ENCODE measurements around the gene SLC30A1. TPM values are rescaled to one million over a fixed set of nuclear protein-coding genes. Genes with fewer than 3 reads are reported as not detected.

SLC30A1 gene
- total RNA-seq, 1 experiment from 2014 or later = 9.7 TPM

GRCh38 chr1:211581526-211581925, 2.6 kb upstream of the SLC30A1 start:
- Histone ChIP-seq H3K27ac (ENCODE audit: low read depth, low read length) (no peak overlapping the region), H3K9me3 (ENCODE audit: control insufficient read depth in 1 of 2, insufficient read depth in 1 of 2, low read depth in 1 of 2, low read length in 2 of 2) (no peaks in the 10 kb centered on the region), H4K20me1 (ENCODE audit: insufficient read depth) (no peaks in the 10 kb centered on the region), H3K9ac (ENCODE audit: low read length) (no peak overlapping the region), H3K4me3 (replicated peaks in 1 of 2; ENCODE audit: low read depth in 1 of 2, low read length in 2 of 2) (no peak overlapping the region), H3K79me2 (ENCODE audit: insufficient read depth, low read length) (peaks cover 8% of the 10 kb centered on the region), H3K4me1 (ENCODE audit: control insufficient read depth in 1 of 2, insufficient read depth in 2 of 2, low read length in 2 of 2) (peaks cover 3 to 30% of the 10 kb centered on the region in 2 experiments), H3K27me3 (ENCODE audit: insufficient read depth, low read length) (no peaks in the 10 kb centered on the region), H2AFZ (ENCODE audit: low read depth, low read length, poor library complexity, severe bottlenecking) (no peak overlapping the region), H3K36me3 (ENCODE audit: control insufficient read depth in 1 of 2, insufficient read depth in 2 of 2, low read length in 2 of 2) (no peaks in the 10 kb centered on the region), H3K9me2 (ENCODE audit: insufficient read depth) (no peaks in the 10 kb centered on the region), H3K4me2 (ENCODE audit: low read length) (no peak overlapping the region)
- DNase-seq (ENCODE audit: low read depth, low spot score) = no peak
- no TSS peak for BruUV-seq (replicated peaks)
- TF ChIP-seq SIN3A (IDR thresholded peaks at IDR 0.05; ENCODE audit: low read depth) (no peak), EGR1 (IDR thresholded peaks at IDR 0.05; ENCODE audit: low read depth) (no peak), POLR2A (IDR thresholded peaks at IDR 0.05; ENCODE audit: borderline replicate concordance, extremely low read depth, insufficient read depth, insufficient read length) (no peak)
- CTCF ChIA-PET = no interaction called here
- POLR2A ChIA-PET = no interaction called here
- no peak for ATAC-seq
- intact Hi-C loops (cut with micrococcal nuclease) = no loop called here
- RAD21 ChIA-PET (ENCODE audit: low non-redundant PET in 1 of 2, low total read pairs in 2 of 2, uncharacterized antibody in 2 of 2, unreplicated experiment in 2 of 2) = no interaction called here

GRCh38 chr1:211580303-211580687, 1.3 kb upstream of the SLC30A1 start:
- no peaks in the 10 kb centered on the region for H3K9me2 ChIP-seq (ENCODE audit: insufficient read depth)
- peaks cover 6 to 35% of the 10 kb centered on the region in 2 experiments for H3K4me1 ChIP-seq (ENCODE audit: control insufficient read depth in 1 of 2, insufficient read depth in 2 of 2, low read length in 2 of 2)
- H3K9ac ChIP-seq (ENCODE audit: low read length) = peak overlapping the region; percentile 59; the same call in 1 of the 2 replicates
- H3K4me2 ChIP-seq (ENCODE audit: low read length) = peak overlapping the region; percentile 93; the same call in 1 of the 2 replicates
- H4K20me1 ChIP-seq (ENCODE audit: insufficient read depth) = no peaks in the 10 kb centered on the region
- no peak overlapping the region for H3K27ac ChIP-seq (ENCODE audit: low read depth, low read length)
- H3K79me2 ChIP-seq (ENCODE audit: insufficient read depth, low read length) = peaks cover 10% of the 10 kb centered on the region
- ATAC-seq (no peak), DNase-seq (ENCODE audit: low read depth, low spot score) (no peak)
- no peak overlapping the region for H2AFZ ChIP-seq (ENCODE audit: low read depth, low read length, poor library complexity, severe bottlenecking)
- H3K27me3 ChIP-seq (ENCODE audit: insufficient read depth, low read length) = no peaks in the 10 kb centered on the region
- BruUV-seq (replicated peaks) = no TSS peak
- intact Hi-C loops (cut with micrococcal nuclease) = no loop called here
- RAD21 ChIA-PET (ENCODE audit: low non-redundant PET in 1 of 2, low total read pairs in 2 of 2, uncharacterized antibody in 2 of 2, unreplicated experiment in 2 of 2) = no interaction called here
- TF ChIP-seq ZFX (IDR thresholded peaks at IDR 0.05) (no peak), MAX (IDR thresholded peaks at IDR 0.05) (no peak), SP1 (IDR thresholded peaks at IDR 0.05; ENCODE audit: low read depth) (no peak), SIN3A (IDR thresholded peaks at IDR 0.05; ENCODE audit: low read depth) (no peak), YY1 (IDR thresholded peaks at IDR 0.05; ENCODE audit: extremely low read depth, insufficient replicate concordance, low read depth, low read length) (no peak), FOSL1 (IDR thresholded peaks at IDR 0.05; ENCODE audit: low read depth) (no peak)
- CTCF ChIA-PET = no interaction called here
- POLR2A ChIA-PET = no interaction called here
- H3K36me3 ChIP-seq (ENCODE audit: control insufficient read depth in 1 of 2, insufficient read depth in 2 of 2, low read length in 2 of 2) = peaks cover 0 to 7% of the 10 kb centered on the region in 2 experiments; a peak in 1 of 4 replicates
- no peaks in the 10 kb centered on the region for H3K9me3 ChIP-seq (ENCODE audit: control insufficient read depth in 1 of 2, insufficient read depth in 1 of 2, low read depth in 1 of 2, low read length in 2 of 2)
- no peak overlapping the region for H3K4me3 ChIP-seq (replicated peaks in 1 of 2; ENCODE audit: low read depth in 1 of 2, low read length in 2 of 2)

Measured in HCT116 (cell line).